Tibial nerve (tissue), 4 donors: ENCODE results near the gene DSG1. TPM values are rescaled to one million over a fixed set of nuclear protein-coding genes. Genes with fewer than 3 reads are reported as not detected.

Experiments used
- DNase-seq, 2 donors: peaks; one replicate each; pipeline ENCODE4 v3.0.0-alpha.2; 2019; ENCODE audit warnings: low spot score in 2 of 2
- H3K27ac ChIP-seq, 4 donors: fragments of 200-600 bp; sonication (generic) in 3 of 4; one replicate each; pipeline ENCODE4 v1.5.1; 2017 to 2019; ENCODE audit warnings: mild to moderate bottlenecking in 1 of 4
- H3K27me3 ChIP-seq, 2 donors: fragments of 200-600 bp; sonication (generic) in 1 of 2; one replicate each; pipeline versions ENCODE4 v1.5.1 to v1.6.0; 2017 to 2019
- H3K36me3 ChIP-seq, 3 donors: fragments of 200-600 bp; sonication (generic); one replicate each; pipeline ENCODE4 v1.5.1; 2018 to 2019
- H3K4me1 ChIP-seq, 4 donors: fragments of 200-600 bp; sonication (generic) in 3 of 4; one replicate each; pipeline ENCODE4 v1.5.1; 2017 to 2019
- H3K4me3 ChIP-seq, 4 donors: fragments of 200-600 bp; sonication (generic) in 3 of 4; one replicate each; pipeline ENCODE4 v1.5.1; 2017 to 2019; ENCODE audit warnings: mild to moderate bottlenecking in 1 of 4, moderate library complexity in 1 of 4
- H3K9me3 ChIP-seq, 4 donors: fragments of 200-600 bp; sonication (generic) in 3 of 4; one replicate each; pipeline ENCODE4 v1.5.1; 2017 to 2019
- CTCF ChIP-seq, 5 experiments: fragments of 200-600 bp in 3 of 5; fragments of 450-650 bp in 2 of 5; sonication (generic) in 3 of 5; IDR thresholded peaks; one replicate each; pipeline ENCODE4 v1.5.1; 2016 to 2019; ENCODE audit warnings: antibody characterized with exemption in 5 of 5, mild to moderate bottlenecking in 3 of 5, moderate library complexity in 2 of 5
- EP300 ChIP-seq, 2 donors: sonication (generic); formaldehyde crosslinking; IDR thresholded peaks; one replicate each; pipeline ENCODE4 v1.6.1; 2017; ENCODE audit warnings: antibody characterized with exemption in 2 of 2, mild to moderate bottlenecking in 1 of 2
- POLR2A ChIP-seq, 2 donors: fragments of 450-650 bp; IDR thresholded peaks; one replicate each; pipeline ENCODE4 v1.6.1; 2017; ENCODE audit warnings: antibody characterized with exemption in 2 of 2, mild to moderate bottlenecking in 2 of 2, moderate library complexity in 2 of 2
- WGBS, 2 donors: methylation state at CpG; one replicate each; pipeline ENCODE4 v1.1.5; 2018; 5-methylcytosine and 5-hydroxymethylcytosine counted together
- total RNA-seq, 4 donors: library from RNA; depleted of rRNA; stranded (reverse); fragments of >200 nt; gene quantifications; one replicate each; pipeline ENCODE4 v1.1.0, GENCODE V29; 2016

The DSG1 gene
- total RNA-seq, 4 donors from 2014 or later = not detected

- no peaks in the 10 kb centered on the region for H3K4me1 ChIP-seq
- no peak for DNase-seq
- 90% methylated on average over 3 of the region's 3 CpGs for WGBS, 2 donors
- TF ChIP-seq EP300 (IDR thresholded peaks at IDR 0.05) (no peak), CTCF (IDR thresholded peaks at IDR 0.05) (no peak), POLR2A (IDR thresholded peaks at IDR 0.05) (no peak)
- H3K36me3 ChIP-seq = no peaks in the 10 kb centered on the region
- no peaks in the 10 kb centered on the region for H3K27me3 ChIP-seq
- H3K4me3 ChIP-seq = no peak within 1 kb of the TSS
- no peaks in the 10 kb centered on the region for H3K9me3 ChIP-seq
- no peak within 1 kb of the TSS for H3K27ac ChIP-seq
Observed at GRCh38 chr18:31376477-31376876, 58.5 kb downstream of the DSG1 start, which contains the start of gene DSG4. Gene DSG4 (plus strand): TSS chr18:31376777. CDS start chr18:31376912, 135 bp downstream.

DNA sequence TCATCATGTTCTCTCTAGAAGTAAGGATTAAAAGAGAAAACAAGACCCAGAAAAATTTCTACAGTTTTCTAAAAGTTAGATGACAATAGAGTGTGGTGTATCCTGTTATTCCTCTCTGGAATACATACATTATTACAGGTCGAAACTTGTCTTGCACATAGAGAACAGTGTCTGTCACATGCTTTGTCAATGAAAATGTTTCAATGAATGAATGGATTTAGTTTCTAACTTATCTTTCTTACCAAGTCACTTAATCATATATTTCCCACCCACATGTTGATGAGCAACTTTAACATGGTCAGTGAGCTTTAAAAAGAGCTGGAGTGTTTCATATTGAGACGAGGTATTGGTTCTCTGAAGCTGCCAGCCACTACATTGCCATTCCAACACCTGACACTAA is 63.0 kb downstream of the DSG1 start:
- no peaks in the 10 kb centered on the region for H3K9me3 ChIP-seq
- no peaks in the 10 kb centered on the region for H3K4me1 ChIP-seq
- no peaks in the 10 kb centered on the region for H3K36me3 ChIP-seq
- no peaks in the 10 kb centered on the region for H3K27me3 ChIP-seq
- H3K4me3 ChIP-seq = no peak overlapping the region
- WGBS, 2 donors = 86 to 90% methylated on average over 2 of the region's 2 CpGs
- DNase-seq = no peak
- TF ChIP-seq CTCF (IDR thresholded peaks at IDR 0.05) (no peak), POLR2A (IDR thresholded peaks at IDR 0.05) (no peak), EP300 (IDR thresholded peaks at IDR 0.05) (no peak)
- no peak overlapping the region for H3K27ac ChIP-seq

DNA sequence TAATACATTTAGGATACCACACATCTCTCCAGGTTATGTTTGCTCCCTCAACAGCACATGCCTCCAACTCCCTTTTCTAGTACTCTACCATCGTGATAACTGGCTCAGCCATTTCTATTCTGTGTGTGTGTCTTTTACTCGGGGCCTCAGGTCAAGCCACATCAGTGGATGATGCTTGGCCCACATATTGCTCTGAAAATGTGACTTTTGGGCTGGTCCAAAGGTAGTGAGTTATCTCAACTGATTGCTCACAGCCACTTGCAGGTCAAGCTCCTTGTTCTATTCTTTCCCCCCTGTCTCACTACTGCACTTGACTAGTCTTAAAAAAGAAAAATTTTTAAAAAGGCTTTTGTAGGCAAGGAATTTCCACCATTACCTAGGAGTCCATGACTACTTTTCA is 64.1 kb downstream of the DSG1 start:
- Histone ChIP-seq H3K27me3 (no peaks in the 10 kb centered on the region), H3K4me3 (no peak overlapping the region), H3K9me3 (no peaks in the 10 kb centered on the region), H3K4me1 (no peaks in the 10 kb centered on the region), H3K36me3 (no peaks in the 10 kb centered on the region), H3K27ac (no peak overlapping the region)
- 82 to 85% methylated on average over 2 of the region's 2 CpGs for WGBS, 2 donors
- DNase-seq = no peak
- TF ChIP-seq EP300 (IDR thresholded peaks at IDR 0.05) = no peak

DNA sequence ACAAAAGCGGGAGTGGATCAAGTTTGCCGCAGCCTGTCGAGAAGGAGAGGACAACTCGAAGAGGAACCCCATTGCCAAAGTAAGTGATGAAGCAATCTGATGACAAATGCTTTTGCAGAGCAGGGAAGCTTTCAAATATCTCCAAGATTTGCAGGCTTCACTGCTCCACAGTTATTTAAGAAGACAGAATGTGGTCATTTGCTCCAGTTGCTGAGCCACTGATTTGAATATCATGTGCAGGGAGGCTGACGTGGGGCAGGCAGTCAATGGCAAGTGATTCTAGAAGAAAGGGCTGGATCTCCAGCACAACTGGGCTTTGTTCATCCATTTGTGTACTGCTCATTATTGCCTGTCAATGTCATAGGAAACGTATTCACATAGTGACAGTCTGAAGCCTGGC is 68.8 kb downstream of the DSG1 start:
- Histone ChIP-seq H3K4me3 (no peak overlapping the region), H3K27me3 (no peaks in the 10 kb centered on the region), H3K9me3 (no peaks in the 10 kb centered on the region), H3K27ac (no peak overlapping the region), H3K4me1 (no peaks in the 10 kb centered on the region), H3K36me3 (no peaks in the 10 kb centered on the region)
- no peak for DNase-seq
- WGBS, 2 donors = 84 to 85% methylated on average over 6 of the region's 6 CpGs
- no peak for TF ChIP-seq CTCF (IDR thresholded peaks at IDR 0.05)
- TF ChIP-seq EP300 (IDR thresholded peaks at IDR 0.05) = no peak
- no peak for TF ChIP-seq POLR2A (IDR thresholded peaks at IDR 0.05)

- H3K27me3 ChIP-seq = no peaks in the 10 kb centered on the region
- no peak overlapping the region for H3K27ac ChIP-seq
- no peaks in the 10 kb centered on the region for H3K36me3 ChIP-seq
- no peaks in the 10 kb centered on the region for H3K4me1 ChIP-seq
- TF ChIP-seq CTCF (IDR thresholded peaks at IDR 0.05) (no peak), POLR2A (IDR thresholded peaks at IDR 0.05) (no peak), EP300 (IDR thresholded peaks at IDR 0.05) (no peak)
- H3K9me3 ChIP-seq = no peaks in the 10 kb centered on the region
- no peak for DNase-seq
- 87 to 91% methylated on average over 3 of the region's 3 CpGs for WGBS, 2 donors
- H3K4me3 ChIP-seq = no peak overlapping the region
Observed at GRCh38 chr18:31393286-31393685, 75.3 kb downstream of the DSG1 start.
